ENCODE measurements around the gene GABARAPL1.
"Not testable (repeated sequence)": the region's sequence is repeated elsewhere in the genome, so short reads cannot be mapped to it uniquely, and the experiment has no call there.

GABARAPL1 gene

DNA sequence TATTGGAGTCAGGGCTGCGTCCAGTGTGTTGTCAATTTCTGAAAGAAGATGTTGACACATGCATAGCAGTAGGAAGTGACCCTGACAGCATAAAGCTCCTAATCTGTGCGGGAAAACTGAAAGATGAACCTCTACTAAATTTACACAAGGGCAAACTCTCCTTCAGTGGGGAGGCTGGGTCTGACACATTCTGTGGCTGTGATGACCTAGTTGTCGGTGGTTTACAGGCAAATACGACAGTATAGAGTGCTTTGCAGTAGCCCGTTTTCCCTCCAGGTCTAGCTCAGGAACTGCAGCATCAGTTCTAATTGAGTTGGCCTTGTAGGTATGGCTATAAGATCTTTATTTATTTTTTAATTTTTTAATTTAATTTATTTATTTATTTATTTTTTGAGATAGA lies 14.8 kb upstream of the GABARAPL1 start:
- DNase-seq = no peak

DNA sequence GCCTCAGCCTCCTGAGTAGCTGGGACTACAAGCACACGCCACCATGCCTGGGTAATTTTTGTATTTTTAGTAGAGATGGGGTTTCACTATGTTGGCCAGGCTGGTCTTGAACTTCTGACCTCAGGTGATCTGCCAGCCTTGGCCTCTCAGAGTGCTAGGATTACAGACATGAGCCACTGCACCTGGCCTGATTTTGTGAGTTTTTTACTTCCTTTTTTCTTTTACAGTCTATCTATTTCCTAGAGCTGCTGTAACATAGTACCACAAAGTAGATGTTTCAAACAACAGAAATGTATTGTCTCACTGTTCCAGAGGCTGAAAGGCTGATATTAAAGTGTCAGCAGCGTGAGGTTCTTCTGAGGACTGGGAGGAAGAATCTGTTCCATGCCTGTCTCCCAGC lies 8.2 kb upstream of the GABARAPL1 start:
- not testable (repeated sequence) for DNase-seq

GRCh38 chr12:10205220-10205807 lies 7.4 kb upstream of the GABARAPL1 start:
- no peak for DNase-seq

GRCh38 chr12:10207136-10207535 lies 5.5 kb upstream of the GABARAPL1 start:
- DNase-seq = no peak

- DNase-seq = no peak
Measured at GRCh38 chr12:10210225-10210624, 2.5 kb upstream of the GABARAPL1 start.

DNA sequence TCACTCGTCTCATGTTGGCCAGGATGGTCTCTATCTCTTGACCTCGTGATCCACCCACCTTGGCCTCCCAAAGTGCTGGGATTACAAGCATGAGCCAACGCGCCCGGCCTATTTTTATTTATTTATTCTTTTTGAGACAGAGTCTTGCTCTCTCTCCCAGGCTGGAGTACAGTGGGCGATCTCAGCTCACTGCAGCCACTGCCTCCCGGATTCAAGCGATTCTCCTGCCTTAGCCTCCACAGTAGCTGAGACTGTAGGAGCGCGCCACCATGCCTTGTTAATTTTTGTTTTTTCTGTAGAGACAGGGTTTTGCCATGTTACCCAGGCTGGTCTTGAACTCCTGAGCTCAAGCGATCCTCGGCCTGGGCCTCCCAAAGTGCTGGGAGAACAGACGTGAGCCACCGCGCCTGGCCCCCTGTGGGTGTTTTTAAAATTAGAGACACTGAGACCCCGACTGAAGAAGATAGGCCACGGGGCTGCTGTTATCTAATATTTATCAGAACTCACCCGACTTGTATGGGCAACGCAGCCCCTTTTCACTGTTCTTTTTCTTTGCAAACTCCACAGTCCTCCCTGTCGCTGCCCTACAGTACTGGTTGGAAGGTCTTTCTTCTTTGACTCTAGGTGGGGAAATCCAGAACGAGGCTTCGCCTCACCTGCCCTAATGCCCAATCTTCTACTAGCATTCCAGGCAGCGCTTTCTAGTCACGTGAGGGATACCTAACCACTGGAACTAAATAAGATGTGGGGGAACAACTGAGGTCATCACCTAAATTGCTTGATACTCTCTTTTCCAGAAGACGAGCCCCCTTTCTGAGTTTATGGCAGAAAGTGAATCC lies 1.4 kb upstream of the GABARAPL1 start:
- DNase-seq = peak in 1 of 51 donors; percentile 18

DNA sequence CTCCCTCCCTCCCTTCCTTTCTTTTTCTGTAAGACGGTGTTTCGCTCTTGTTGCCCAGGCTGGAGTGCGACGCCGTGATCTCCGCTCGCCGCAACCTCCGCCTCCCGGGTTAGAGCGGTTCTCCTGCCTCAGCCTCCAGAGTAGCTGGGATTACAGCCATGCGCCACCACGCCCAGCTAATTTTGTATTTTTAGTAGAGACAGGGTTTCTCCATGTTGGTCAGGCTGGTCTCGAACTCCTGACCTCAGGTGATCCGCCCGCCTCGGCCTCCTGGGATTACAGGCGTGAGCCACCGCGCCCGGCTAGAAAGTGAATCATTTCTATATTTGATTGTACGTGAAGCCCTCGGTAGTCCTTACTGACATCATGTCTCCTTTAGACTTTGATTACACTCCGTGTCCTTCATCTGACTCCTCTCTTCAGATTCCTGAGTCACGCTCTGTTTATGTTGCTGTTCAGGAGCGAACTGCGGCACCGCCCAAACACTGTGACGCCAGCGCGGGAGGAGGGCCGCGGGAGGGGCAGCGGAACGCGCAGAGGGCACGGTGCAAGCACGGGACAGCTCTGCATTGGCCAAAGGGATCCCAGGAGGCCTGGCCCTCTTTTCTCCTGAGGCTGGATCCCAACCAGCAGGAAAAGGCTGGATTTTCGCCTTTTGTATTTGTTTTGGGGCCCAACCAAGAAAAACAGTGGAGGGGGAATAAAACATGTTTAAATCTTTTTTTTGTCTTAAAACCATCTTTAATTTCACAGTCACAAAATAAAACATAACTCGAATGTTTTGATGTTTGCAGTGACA lies 538 bp upstream of the GABARAPL1 start:
- DNase-seq = peak; percentile 33 to 96 (median 88)

DNA sequence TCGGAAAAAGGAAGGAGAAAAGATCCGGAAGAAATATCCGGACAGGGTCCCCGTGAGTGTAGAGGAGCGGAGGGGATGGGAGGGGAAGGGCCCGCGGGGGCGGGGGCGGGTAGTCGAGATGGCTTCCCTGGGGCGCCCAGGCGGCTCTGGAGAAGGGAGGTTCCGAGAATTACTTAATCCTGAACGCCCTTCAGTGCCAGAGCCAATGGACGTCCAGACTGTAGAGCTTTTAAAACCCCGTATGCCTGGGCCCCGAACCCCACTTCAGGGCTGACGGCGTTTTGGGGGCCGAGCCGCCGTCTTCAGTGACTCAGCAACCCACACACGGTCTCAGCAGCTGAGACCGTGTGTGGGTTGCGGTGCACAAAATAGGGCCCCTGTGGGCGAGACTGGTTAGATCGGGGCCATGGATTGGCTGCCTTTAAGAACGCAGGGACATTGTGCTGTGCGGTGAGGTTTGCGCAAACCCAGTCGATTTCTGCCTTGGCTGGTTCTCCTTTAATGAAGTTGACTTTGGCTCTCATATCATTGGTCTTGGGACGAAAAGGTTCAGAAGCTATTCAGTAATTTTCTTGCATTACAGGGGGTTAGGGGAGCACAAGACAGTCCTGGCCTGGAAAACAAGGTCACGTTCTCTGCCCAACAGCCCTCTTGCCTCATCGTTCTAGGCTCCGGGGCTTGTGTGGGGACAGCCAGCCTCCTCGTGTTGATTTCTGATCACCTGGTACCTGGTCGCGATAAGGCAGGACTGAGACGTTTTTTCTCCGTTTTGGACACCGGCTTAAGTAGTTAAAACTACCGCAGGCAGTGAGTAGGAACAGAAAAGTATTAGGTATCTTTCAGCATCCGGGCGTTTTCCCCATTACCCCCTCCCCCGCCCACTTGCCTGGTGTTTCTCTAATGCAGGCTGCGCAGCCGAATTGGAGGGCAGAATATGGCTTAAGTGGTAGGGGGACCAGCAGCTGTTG lies 775 bp downstream of the GABARAPL1 start:
- DNase-seq = peak in 50 of 51 donors; percentile 22 to 91 (median 60)

- DNase-seq = peak in 1 of 51 donors; percentile 18
Measured at GRCh38 chr12:10214136-10214894, 1.6 kb downstream of the GABARAPL1 start.

DNA sequence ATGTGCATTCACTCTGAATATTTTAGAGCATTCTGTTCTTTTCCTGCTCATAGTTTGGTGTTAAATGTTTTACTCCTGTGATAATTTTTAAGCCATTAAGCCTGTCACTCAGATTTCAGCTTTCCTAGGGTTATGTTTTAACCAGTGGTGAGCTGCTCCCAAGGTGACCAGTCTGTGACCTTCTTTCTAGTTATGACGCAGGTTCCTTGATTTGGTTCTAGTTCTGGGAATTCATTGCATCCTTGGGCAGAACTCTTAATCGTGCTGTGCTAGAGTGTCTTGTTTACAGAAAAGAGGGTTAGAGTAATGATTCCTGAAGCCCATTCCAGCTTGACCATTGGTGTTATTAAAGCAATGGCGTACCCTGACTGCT lies 2.2 kb downstream of the GABARAPL1 start:
- DNase-seq = no peak

DNA sequence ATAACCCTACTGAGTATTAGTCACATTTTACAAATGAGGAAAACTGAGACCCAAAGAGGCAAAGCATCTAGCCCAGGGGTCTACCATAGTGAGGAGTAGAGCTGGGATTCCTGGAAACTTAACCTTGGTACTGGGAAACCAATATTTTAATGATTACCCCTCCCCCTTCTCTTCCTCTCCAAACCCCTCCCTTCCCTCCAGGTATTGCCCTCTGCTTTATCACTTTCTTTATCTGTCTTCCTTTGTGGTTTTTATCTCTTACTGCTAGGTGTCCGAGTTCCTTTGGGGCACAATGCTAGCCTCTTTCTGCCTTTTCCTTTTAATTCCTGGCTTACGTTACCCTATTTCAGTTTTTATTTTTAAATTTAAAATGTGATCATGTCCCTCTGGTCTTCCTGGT lies 2.8 kb downstream of the GABARAPL1 start:
- no peak for DNase-seq

- not testable (repeated sequence) for DNase-seq
Measured at GRCh38 chr12:10215946-10216345, 3.3 kb downstream of the GABARAPL1 start.

DNA sequence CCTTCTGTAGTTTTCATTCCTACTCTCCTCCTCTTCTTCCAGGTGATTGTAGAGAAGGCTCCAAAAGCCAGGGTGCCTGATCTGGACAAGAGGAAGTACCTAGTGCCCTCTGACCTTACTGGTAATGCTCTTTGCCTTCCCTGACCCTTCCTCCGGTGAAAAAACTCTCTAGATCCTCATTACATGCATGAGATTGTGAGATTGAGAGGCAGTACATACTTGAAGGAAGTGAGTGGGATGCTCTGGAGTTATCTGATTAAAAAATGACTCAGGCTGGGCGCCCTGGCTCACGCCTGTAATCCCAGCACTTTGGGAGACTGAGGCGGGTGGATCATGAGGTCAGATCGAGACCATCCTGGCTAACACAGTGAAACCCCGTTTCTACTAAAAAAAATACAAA lies 5.3 kb downstream of the GABARAPL1 start:
- DNase-seq = no peak

DNA sequence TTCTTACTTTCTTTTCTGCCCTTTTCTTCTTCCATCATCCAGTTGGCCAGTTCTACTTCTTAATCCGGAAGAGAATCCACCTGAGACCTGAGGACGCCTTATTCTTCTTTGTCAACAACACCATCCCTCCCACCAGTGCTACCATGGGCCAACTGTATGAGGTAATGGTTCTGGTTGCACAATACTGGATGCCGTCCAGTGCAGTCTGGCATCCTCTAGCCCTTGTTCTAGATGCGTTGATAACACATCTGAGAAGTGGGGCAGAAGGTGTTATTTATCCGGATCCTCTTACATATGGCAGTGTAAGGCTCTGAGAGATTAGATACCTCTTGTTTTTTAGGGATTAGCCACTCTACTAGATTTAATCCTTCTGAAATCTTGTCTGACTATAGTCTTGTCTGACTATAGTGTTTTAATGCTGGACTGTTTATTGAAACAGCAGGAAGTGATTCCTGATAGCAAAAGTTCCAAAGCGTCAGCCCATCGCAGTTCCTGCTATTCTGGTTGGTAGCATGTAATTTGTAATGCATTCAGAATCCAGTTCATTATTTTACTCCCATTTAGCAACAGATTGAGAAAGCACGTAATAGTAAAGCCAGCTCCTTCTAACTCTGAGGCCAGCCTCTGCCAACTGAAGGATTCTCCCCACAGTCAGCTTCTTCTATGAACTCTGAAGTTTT lies 7.9 kb downstream of the GABARAPL1 start:
- peak in 18 of 51 donors; percentile 3 to 25 (median 13) for DNase-seq

DNA sequence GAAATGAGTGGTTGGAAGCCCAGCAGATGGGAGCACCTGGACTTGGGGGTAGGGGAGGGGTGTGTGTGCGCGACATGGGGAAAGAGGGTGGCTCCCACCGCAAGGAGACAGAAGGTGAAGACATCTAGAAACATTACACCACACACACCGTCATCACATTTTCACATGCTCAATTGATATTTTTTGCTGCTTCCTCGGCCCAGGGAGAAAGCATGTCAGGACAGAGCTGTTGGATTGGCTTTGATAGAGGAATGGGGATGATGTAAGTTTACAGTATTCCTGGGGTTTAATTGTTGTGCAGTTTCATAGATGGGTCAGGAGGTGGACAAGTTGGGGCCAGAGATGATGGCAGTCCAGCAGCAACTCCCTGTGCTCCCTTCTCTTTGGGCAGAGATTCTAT lies 9.2 kb downstream of the GABARAPL1 start:
- DNase-seq = no peak

- DNase-seq = peak in 2 of 51 donors; percentile 10 to 42
Measured at GRCh38 chr12:10223208-10223607, 10.5 kb downstream of the GABARAPL1 start.

- not testable (repeated sequence) for DNase-seq
Measured at GRCh38 chr12:10225426-10225825, 12.7 kb downstream of the GABARAPL1 start.

- no peak for DNase-seq
Measured at GRCh38 chr12:10226086-10226485, 13.4 kb downstream of the GABARAPL1 start.

- no peak for DNase-seq
Measured at GRCh38 chr12:10226731-10227130, 14.1 kb downstream of the GABARAPL1 start.

GRCh38 chr12:10227648-10228047 lies 15.0 kb downstream of the GABARAPL1 start:
- DNase-seq = no peak

Measured in hypothalamus (tissue), 51 donors.